Suprapubic skin (tissue), 3 donors: ENCODE results near the gene SLC12A6.

Experiments
- CTCF ChIP-seq, 2 donors: fragments of 200-600 bp in 1 of 2; fragments of 450-650 bp in 1 of 2; sonication (generic) in 1 of 2; IDR thresholded peaks; one replicate each; pipeline ENCODE4 v1.5.1; 2016 to 2019; ENCODE audit warnings: antibody characterized with exemption in 2 of 2, mild to moderate bottlenecking in 1 of 2, moderate library complexity in 1 of 2
- EP300 ChIP-seq: sonication (generic); formaldehyde crosslinking; IDR thresholded peaks from one replicate; pipeline ENCODE4 v1.6.1; 2017; ENCODE audit warnings: antibody characterized with exemption
- POLR2A ChIP-seq, 2 donors: fragments of 450-650 bp; IDR thresholded peaks; one replicate each; pipeline ENCODE4 v1.6.1; 2017; ENCODE audit warnings: antibody characterized with exemption in 2 of 2, mild to moderate bottlenecking in 2 of 2, moderate library complexity in 2 of 2

GRCh38 chr15:34185666-34186065, 151.9 kb downstream of the SLC12A6 start:
- TF ChIP-seq CTCF (IDR thresholded peaks at IDR 0.05), result no peak
- TF ChIP-seq POLR2A (IDR thresholded peaks at IDR 0.05), result no peak
- no peak for TF ChIP-seq EP300
